ENCODE measurements around the gene ZNF619. TPM values are rescaled to one million over a fixed set of nuclear protein-coding genes. Genes with fewer than 3 reads are reported as not detected.

ZNF619 gene
- total RNA-seq, 1 donor from 2014 or later: 9.1 TPM

- intact Hi-C loops (cut with micrococcal nuclease): no loop called here
These were observed 12.4 kb upstream of the ZNF619 start for GRCh38 chr3:40464339-40465110.

GRCh38 chr3:40465111-40465407, 11.9 kb upstream of the ZNF619 start:
- intact Hi-C loops (cut with micrococcal nuclease): no loop called here

GRCh38 chr3:40465456-40465855, 11.5 kb upstream of the ZNF619 start:
- intact Hi-C loops (cut with micrococcal nuclease): no loop called here

GRCh38 chr3:40468018-40468417, 8.9 kb upstream of the ZNF619 start:
- intact Hi-C loops (cut with micrococcal nuclease): no loop called here

- intact Hi-C loops (cut with micrococcal nuclease): no loop called here
These were observed 6.2 kb upstream of the ZNF619 start for GRCh38 chr3:40470701-40471100.

GRCh38 chr3:40477666-40478065, 744 bp downstream of the ZNF619 start:
- intact Hi-C loops (cut with micrococcal nuclease): loop anchor here (1.0 kb wide), 5 partner anchors 20 to 168 kb away; partner anchors contain the start of genes EIF1B, RPL14, ZNF620 and ZNF621

- intact Hi-C loops (cut with micrococcal nuclease): no loop called here
These were observed 10.2 kb downstream of the ZNF619 start for GRCh38 chr3:40487172-40487571.

- intact Hi-C loops (cut with micrococcal nuclease): no loop called here
These were observed 14.0 kb downstream of the ZNF619 start for GRCh38 chr3:40490916-40491315.

GRCh38 chr3:40494698-40495097, 17.8 kb downstream of the ZNF619 start:
- intact Hi-C loops (cut with micrococcal nuclease): no loop called here

GRCh38 chr3:40497288-40497687, 20.4 kb downstream of the ZNF619 start:
- intact Hi-C loops (cut with micrococcal nuclease): no loop called here

GRCh38 chr3:40499952-40500351, 23.0 kb downstream of the ZNF619 start:
- intact Hi-C loops (cut with micrococcal nuclease): loop anchor here (10.0 kb wide), 1 partner anchor 1465 kb away; the partner anchor contains the start of gene ULK4

GRCh38 chr3:40502034-40502433, 25.1 kb downstream of the ZNF619 start:
- intact Hi-C loops (cut with micrococcal nuclease): loop anchor here (10.0 kb wide), 1 partner anchor 1463 kb away; the partner anchor contains the start of gene ULK4

GRCh38 chr3:40504636-40505430, 27.9 kb downstream of the ZNF619 start:
- intact Hi-C loops (cut with micrococcal nuclease): loop anchor here (10.0 kb wide), 1 partner anchor 1460 kb away; the partner anchor contains the start of gene ULK4

- intact Hi-C loops (cut with micrococcal nuclease): loop anchor here (1.0 to 10.0 kb wide), 4 partner anchors 18 to 1459 kb away; partner anchors contain the start of genes ULK4, ZNF619 and ZNF621
These were observed 28.9 kb downstream of the ZNF619 start, which contains the start of gene ZNF620 for GRCh38 chr3:40505599-40506462. Gene ZNF620, plus strand, starts transcription at chr3:40506039. Its CDS starts 314 bp downstream, at chr3:40506353.

GRCh38 chr3:40511031-40511718, 34.3 kb downstream of the ZNF619 start:
- intact Hi-C loops (cut with micrococcal nuclease): no loop called here

GRCh38 chr3:40516201-40516600, 39.3 kb downstream of the ZNF619 start:
- intact Hi-C loops (cut with micrococcal nuclease): no loop called here

- intact Hi-C loops (cut with micrococcal nuclease): no loop called here
These were observed 41.1 kb downstream of the ZNF619 start for GRCh38 chr3:40518067-40518466.

GRCh38 chr3:40518848-40519247, 41.9 kb downstream of the ZNF619 start:
- intact Hi-C loops (cut with micrococcal nuclease): no loop called here

GRCh38 chr3:40521254-40521653, 44.3 kb downstream of the ZNF619 start:
- intact Hi-C loops (cut with micrococcal nuclease): loop anchor here (5.0 kb wide), 2 partner anchors 194 to 676 kb away; partner anchors contain the start of gene CTNNB1

- intact Hi-C loops (cut with micrococcal nuclease): loop anchor here (1.0 to 5.0 kb wide), 6 partner anchors 17 to 674 kb away; partner anchors contain the start of genes CTNNB1, RPL14, ZNF619 and ZNF620
These were observed 46.9 kb downstream of the ZNF619 start for GRCh38 chr3:40523781-40524180.

Measured in T-helper 2 cell treated with Interferon-gamma antibody and Interleukin-4, amounts not matched to agents 100 ng/mL and 5 ng/mL, for 36 hours (primary cell).